ENCODE measurements around the gene NFATC1.

Gene NFATC1

GRCh38 chr18:79413901-79414300 lies 18.2 kb downstream of the NFATC1 start:
- peaks cover 25% of the 10 kb centered on the region for H3K36me3 ChIP-seq
- no peak overlapping the region for H3K4me3 ChIP-seq (ENCODE audit: low read depth in 1 of 2, low read length in 1 of 2)
- TF ChIP-seq CTCF (IDR thresholded peaks at IDR 0.05), result no peak
- no peaks in the 10 kb centered on the region for H3K4me1 ChIP-seq (ENCODE audit: control insufficient read depth in 1 of 2, insufficient read depth in 1 of 2, low read depth in 1 of 2, low read length in 1 of 2)
- H3K27me3 ChIP-seq, result no peaks in the 10 kb centered on the region
- no peak overlapping the region for H3K27ac ChIP-seq
- H3K9me3 ChIP-seq, result no peaks in the 10 kb centered on the region

- Histone ChIP-seq H3K4me1 (ENCODE audit: control insufficient read depth in 1 of 2, insufficient read depth in 1 of 2, low read depth in 1 of 2, low read length in 1 of 2) (no peaks in the 10 kb centered on the region), H3K27me3 (no peaks in the 10 kb centered on the region), H3K27ac (no peak overlapping the region), H3K36me3 (peaks cover 16% of the 10 kb centered on the region), H3K9me3 (no peaks in the 10 kb centered on the region), H3K4me3 (ENCODE audit: low read depth in 1 of 2, low read length in 1 of 2) (no peak overlapping the region)
- TF ChIP-seq CTCF (IDR thresholded peaks at IDR 0.05), result no peak
Observed at GRCh38 chr18:79416022-79416676, 20.4 kb downstream of the NFATC1 start.

- Histone ChIP-seq H3K4me3 (ENCODE audit: low read depth in 1 of 2, low read length in 1 of 2) (no peak overlapping the region), H3K27me3 (no peaks in the 10 kb centered on the region), H3K27ac (no peak overlapping the region), H3K36me3 (peaks cover 14% of the 10 kb centered on the region), H3K9me3 (no peaks in the 10 kb centered on the region), H3K4me1 (ENCODE audit: control insufficient read depth in 1 of 2, insufficient read depth in 1 of 2, low read depth in 1 of 2, low read length in 1 of 2) (no peaks in the 10 kb centered on the region)
- no peak for TF ChIP-seq CTCF (IDR thresholded peaks at IDR 0.05)
Observed at GRCh38 chr18:79416677-79417052, 20.9 kb downstream of the NFATC1 start.

- Histone ChIP-seq H3K4me1 (ENCODE audit: control insufficient read depth in 1 of 2, insufficient read depth in 1 of 2, low read depth in 1 of 2, low read length in 1 of 2) (no peaks in the 10 kb centered on the region), H3K4me3 (ENCODE audit: low read depth in 1 of 2, low read length in 1 of 2) (no peak overlapping the region), H3K36me3 (peaks cover 10% of the 10 kb centered on the region), H3K27me3 (no peaks in the 10 kb centered on the region), H3K9me3 (no peaks in the 10 kb centered on the region), H3K27ac (no peak overlapping the region)
- TF ChIP-seq CTCF (IDR thresholded peaks at IDR 0.05), result no peak
Observed at GRCh38 chr18:79418236-79418635, 22.5 kb downstream of the NFATC1 start.

GRCh38 chr18:79418642-79419041 lies 22.9 kb downstream of the NFATC1 start:
- Histone ChIP-seq H3K9me3 (no peaks in the 10 kb centered on the region), H3K27ac (no peak overlapping the region), H3K36me3 (peaks cover 6% of the 10 kb centered on the region), H3K4me3 (ENCODE audit: low read depth in 1 of 2, low read length in 1 of 2) (no peak overlapping the region), H3K27me3 (no peaks in the 10 kb centered on the region), H3K4me1 (ENCODE audit: control insufficient read depth in 1 of 2, insufficient read depth in 1 of 2, low read depth in 1 of 2, low read length in 1 of 2) (no peaks in the 10 kb centered on the region)
- TF ChIP-seq CTCF (IDR thresholded peaks at IDR 0.05), result no peak
